Glutamatergic neuron (in vitro differentiated cells): ENCODE results near the gene FLYWCH1. TPM values are rescaled to one million over a fixed set of nuclear protein-coding genes. Genes with fewer than 3 reads are reported as not detected.

ENCODE experiments used
- DNase-seq: peaks from one replicate; pipeline ENCODE4 v3.0.0; 2022
- H3K27ac Mint-ChIP-seq: one replicate; pipeline ENCODE4 v1.8.0; 2020; ENCODE audit warnings: mild to moderate bottlenecking, mixed read lengths, inconsistent platforms; ENCODE audit not compliant: unreplicated experiment
- H3K27me3 Mint-ChIP-seq: one replicate; pipeline ENCODE4 v1.8.0; 2020; ENCODE audit warnings: mild to moderate bottlenecking, moderate library complexity, mixed read lengths, inconsistent platforms; ENCODE audit not compliant: unreplicated experiment
- H3K36me3 Mint-ChIP-seq: one replicate; pipeline ENCODE4 v1.8.0; 2020; ENCODE audit warnings: mild to moderate bottlenecking, mixed read lengths, inconsistent platforms; ENCODE audit not compliant: unreplicated experiment
- H3K4me1 Mint-ChIP-seq: one replicate; pipeline ENCODE4 v1.8.0; 2020; ENCODE audit warnings: mild to moderate bottlenecking, low read depth, mixed read lengths, inconsistent platforms; ENCODE audit not compliant: unreplicated experiment
- H3K4me3 Mint-ChIP-seq: one replicate; pipeline ENCODE4 v1.8.0; 2020; ENCODE audit warnings: mild to moderate bottlenecking, mixed read lengths, inconsistent platforms; ENCODE audit not compliant: unreplicated experiment
- H3K9me3 Mint-ChIP-seq: one replicate; pipeline ENCODE4 v1.8.0; 2020; ENCODE audit warnings: mild to moderate bottlenecking, moderate library complexity, mixed read lengths, inconsistent platforms; ENCODE audit not compliant: unreplicated experiment
- CTCF ChIP-seq: fragments of 200-600 bp; sonication (generic); IDR thresholded peaks from one replicate; pipeline ENCODE4 v1.5.0; 2021; ENCODE audit not compliant: partially characterized antibody, unreplicated experiment
- total RNA-seq: library from RNA; stranded (reverse); fragmentation: NEBNext Ultra II Directional; extraction: Animal tissue kit (Norgen Biotek cat#: 25700); gene quantifications from one replicate; pipeline ENCODE4 v1.2.1, GENCODE V29; 2021; ENCODE audit not compliant: unreplicated experiment

Gene FLYWCH1
- total RNA-seq, 1 donor from 2014 or later = 77.1 TPM

- H3K4me1 Mint-ChIP-seq = no peaks in the 10 kb centered on the region
- H3K27ac Mint-ChIP-seq = no peak overlapping the region
- no peaks in the 10 kb centered on the region for H3K9me3 Mint-ChIP-seq
- no peak for DNase-seq
- H3K36me3 Mint-ChIP-seq = no peaks in the 10 kb centered on the region
- no peak for TF ChIP-seq CTCF
- peaks cover 3% of the 10 kb centered on the region for H3K27me3 Mint-ChIP-seq
- no peak overlapping the region for H3K4me3 Mint-ChIP-seq
These were observed 80.0 kb downstream of the FLYWCH1 start for GRCh38 chr16:2991566-2992261.

DNA sequence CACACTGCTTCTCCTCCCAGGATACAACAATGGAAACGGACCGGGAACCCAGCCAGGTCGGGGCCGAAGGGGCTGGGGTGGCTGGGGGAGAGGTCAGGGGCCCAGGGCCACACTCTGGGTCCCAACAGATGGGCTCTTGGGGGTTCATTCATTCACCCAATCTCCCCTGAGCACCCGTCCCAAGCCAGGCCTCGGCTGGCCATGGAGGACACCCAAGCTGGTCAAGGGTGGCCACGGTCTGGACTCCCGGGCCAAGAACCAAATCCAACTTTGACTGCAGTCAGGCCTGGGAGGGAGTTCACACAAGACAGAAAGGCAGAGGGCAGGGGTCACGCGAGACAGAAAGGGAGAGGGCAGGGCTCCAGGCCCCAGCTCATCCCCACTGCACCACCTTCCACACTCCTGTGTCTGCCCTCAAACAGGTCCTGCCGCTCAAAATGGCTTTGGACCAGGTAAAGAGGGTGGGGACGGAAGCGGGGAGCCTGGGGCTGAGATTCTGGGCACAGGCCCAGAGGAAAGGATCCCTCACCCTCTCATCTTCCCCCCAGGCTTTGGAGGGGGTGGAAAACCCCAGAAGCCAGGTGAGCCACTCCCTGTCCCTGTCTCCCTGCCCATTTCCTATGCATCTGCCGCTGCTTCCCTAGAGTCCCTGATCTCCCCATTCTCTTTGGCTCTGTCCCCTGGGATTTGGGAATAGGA, 80.8 kb downstream of the FLYWCH1 start:
- no peak for TF ChIP-seq CTCF
- Mint-ChIP-seq H3K27ac (no peak overlapping the region), H3K4me3 (no peak overlapping the region), H3K27me3 (peaks cover 1% of the 10 kb centered on the region), H3K4me1 (no peaks in the 10 kb centered on the region), H3K9me3 (no peaks in the 10 kb centered on the region), H3K36me3 (no peaks in the 10 kb centered on the region)
- DNase-seq = no peak

DNA sequence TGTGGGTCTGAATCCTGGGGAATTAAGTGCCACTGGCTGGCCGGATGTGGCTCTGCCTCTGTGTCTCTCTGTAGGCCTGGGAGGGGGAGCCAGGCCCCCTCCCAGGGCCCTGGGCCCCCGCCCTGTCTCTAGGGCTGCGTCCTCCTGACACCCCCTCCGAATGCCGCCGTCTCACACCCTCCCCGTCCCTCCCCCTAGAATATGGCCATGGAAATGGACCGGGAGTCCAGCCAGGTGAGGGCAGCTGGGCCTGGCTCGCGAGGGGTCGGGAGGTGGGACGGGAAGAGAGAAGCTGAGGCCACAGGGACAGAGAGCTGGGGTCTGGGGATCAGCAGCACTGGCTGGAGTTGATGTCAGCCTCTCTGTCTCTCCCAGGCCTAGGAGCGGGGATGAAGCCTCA, 84.6 kb downstream of the FLYWCH1 start:
- Mint-ChIP-seq H3K4me1 (no peaks in the 10 kb centered on the region), H3K36me3 (no peaks in the 10 kb centered on the region), H3K27me3 (peaks cover 7% of the 10 kb centered on the region), H3K4me3 (no peak overlapping the region), H3K9me3 (no peaks in the 10 kb centered on the region), H3K27ac (no peak overlapping the region)
- TF ChIP-seq CTCF = no peak
- no peak for DNase-seq

GRCh38 chr16:2999929-3000328, 88.2 kb downstream of the FLYWCH1 start:
- H3K27ac Mint-ChIP-seq = no peak overlapping the region
- no peaks in the 10 kb centered on the region for H3K9me3 Mint-ChIP-seq
- peaks cover 9% of the 10 kb centered on the region for H3K27me3 Mint-ChIP-seq
- H3K4me1 Mint-ChIP-seq = no peaks in the 10 kb centered on the region
- H3K36me3 Mint-ChIP-seq = no peaks in the 10 kb centered on the region
- TF ChIP-seq CTCF = no peak
- no peak overlapping the region for H3K4me3 Mint-ChIP-seq
- no peak for DNase-seq

GRCh38 chr16:3000540-3000939, 88.8 kb downstream of the FLYWCH1 start:
- Mint-ChIP-seq H3K27me3 (peaks cover 9% of the 10 kb centered on the region), H3K9me3 (no peaks in the 10 kb centered on the region), H3K4me3 (no peak overlapping the region), H3K4me1 (no peaks in the 10 kb centered on the region), H3K36me3 (no peaks in the 10 kb centered on the region), H3K27ac (no peak overlapping the region)
- no peak for DNase-seq
- TF ChIP-seq CTCF = no peak
